Measurements from ENCODE around the gene SPNS2. TPM values are rescaled to one million over a fixed set of nuclear protein-coding genes. Genes with fewer than 3 reads are reported as not detected.

SPNS2 gene
- total RNA-seq, 1 donor from 2014 or later, result 67.0 TPM

DNA sequence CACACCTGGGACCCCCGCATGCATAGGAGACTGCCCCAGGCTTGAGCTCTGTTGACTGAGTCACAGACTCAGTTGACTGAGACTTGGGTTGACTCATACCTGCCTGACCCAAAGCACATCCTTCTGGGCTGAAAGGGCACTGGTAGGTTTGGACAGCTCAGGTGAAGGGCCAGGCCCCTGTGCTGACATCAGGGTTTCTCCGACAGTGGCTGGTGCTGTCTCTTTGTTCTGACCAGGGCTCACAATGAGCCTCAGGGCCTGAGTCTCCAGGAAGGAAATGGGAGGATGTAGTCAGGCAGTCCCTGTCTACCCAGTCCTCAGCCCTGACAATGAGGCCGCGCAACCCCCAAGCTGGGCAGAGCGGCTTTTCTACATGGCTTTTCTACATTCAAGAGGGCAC, 6.5 kb downstream of the SPNS2 start:
- TF ChIP-seq, protein P1, sequence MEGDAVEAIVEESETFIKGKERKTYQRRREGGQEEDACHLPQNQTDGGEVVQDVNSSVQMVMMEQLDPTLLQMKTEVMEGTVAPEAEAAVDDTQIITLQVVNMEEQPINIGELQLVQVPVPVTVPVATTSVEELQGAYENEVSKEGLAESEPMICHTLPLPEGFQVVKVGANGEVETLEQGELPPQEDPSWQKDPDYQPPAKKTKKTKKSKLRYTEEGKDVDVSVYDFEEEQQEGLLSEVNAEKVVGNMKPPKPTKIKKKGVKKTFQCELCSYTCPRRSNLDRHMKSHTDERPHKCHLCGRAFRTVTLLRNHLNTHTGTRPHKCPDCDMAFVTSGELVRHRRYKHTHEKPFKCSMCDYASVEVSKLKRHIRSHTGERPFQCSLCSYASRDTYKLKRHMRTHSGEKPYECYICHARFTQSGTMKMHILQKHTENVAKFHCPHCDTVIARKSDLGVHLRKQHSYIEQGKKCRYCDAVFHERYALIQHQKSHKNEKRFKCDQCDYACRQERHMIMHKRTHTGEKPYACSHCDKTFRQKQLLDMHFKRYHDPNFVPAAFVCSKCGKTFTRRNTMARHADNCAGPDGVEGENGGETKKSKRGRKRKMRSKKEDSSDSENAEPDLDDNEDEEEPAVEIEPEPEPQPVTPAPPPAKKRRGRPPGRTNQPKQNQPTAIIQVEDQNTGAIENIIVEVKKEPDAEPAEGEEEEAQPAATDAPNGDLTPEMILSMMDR (IDR thresholded peaks at IDR 0.05), result no peak
- DNase-seq (no peak), ATAC-seq (no peak)
- Histone ChIP-seq H3K4me3 (no peak overlapping the region), H3K4me1 (peaks cover 74% of the 10 kb centered on the region), H3K27ac (peak overlapping the region; percentile 58), H3K9me3 (no peaks in the 10 kb centered on the region), H3K27me3 (peaks cover 26% of the 10 kb centered on the region), H3K36me3 (no peaks in the 10 kb centered on the region)
- intact Hi-C loops (cut with DNase I), result no loop called here

DNA sequence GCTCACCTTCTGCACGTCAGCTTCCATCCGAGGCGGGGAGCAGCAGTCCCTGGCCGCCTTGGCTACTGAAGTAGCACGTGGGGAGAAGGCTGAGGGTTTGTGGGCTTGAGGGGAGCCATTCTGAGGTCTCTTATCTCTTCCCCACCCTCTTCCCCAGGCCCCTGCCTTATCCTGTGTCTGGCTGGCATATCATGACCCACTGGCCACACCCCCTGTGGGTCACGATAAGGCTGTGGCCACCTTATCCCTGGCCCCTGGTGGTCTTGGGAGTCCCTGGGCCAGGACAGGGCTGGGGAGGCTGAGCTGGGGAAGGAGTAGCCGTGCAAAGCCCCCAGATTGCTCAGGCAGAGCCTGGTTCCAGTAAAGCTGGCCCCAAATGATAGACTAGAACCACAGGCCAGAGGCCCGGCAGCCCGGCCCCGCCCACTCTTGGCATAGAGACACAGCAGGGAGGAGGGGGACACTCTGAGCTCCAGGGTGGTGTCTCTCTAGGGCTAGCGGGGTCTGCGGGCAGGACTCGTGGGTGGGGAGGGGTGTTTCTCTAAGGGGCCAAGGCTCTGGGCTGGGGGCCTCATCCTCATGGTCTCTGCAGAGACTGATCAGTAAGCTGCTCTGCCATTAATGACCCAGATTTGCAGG, 7.6 kb downstream of the SPNS2 start:
- DNase-seq (no peak), ATAC-seq (no peak)
- Histone ChIP-seq H3K4me3 (no peak overlapping the region), H3K27me3 (peaks cover 15% of the 10 kb centered on the region), H3K9me3 (no peaks in the 10 kb centered on the region), H3K36me3 (no peaks in the 10 kb centered on the region), H3K27ac (peak overlapping the region; percentile 58), H3K4me1 (peaks cover 82% of the 10 kb centered on the region)
- intact Hi-C loops (cut with DNase I), result no loop called here
- TF ChIP-seq, protein P1 (IDR thresholded peaks at IDR 0.05), result no peak

DNA sequence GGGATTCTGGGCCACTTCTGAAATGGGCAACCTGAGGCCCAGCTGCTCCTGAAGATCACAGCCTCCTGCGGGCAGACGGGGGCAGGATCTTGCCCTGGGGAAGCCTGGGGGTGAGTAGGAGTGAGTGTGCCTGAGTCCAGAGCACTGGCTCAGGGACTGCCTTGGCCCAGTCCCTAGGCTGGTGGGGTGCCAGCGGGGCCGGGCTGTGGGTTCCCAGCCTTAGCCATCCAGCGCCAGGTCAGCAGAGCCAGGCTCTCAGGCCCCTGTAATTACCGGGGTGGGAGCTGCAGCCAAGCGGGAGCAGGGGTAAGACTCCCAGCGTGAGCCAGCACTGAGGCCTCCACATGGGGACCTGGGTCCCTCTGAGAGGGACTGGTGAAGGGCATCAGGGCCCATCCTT, 8.2 kb downstream of the SPNS2 start:
- intact Hi-C loops (cut with DNase I), result no loop called here
- TF ChIP-seq, protein P1 (IDR thresholded peaks at IDR 0.05), result no peak
- ATAC-seq (no peak), DNase-seq (no peak)
- H3K27me3 ChIP-seq, result peaks cover 14% of the 10 kb centered on the region
- H3K9me3 ChIP-seq, result no peaks in the 10 kb centered on the region
- H3K4me1 ChIP-seq, result peaks cover 83% of the 10 kb centered on the region
- H3K27ac ChIP-seq, result no peak overlapping the region
- no peaks in the 10 kb centered on the region for H3K36me3 ChIP-seq
- H3K4me3 ChIP-seq, result no peak overlapping the region

DNA sequence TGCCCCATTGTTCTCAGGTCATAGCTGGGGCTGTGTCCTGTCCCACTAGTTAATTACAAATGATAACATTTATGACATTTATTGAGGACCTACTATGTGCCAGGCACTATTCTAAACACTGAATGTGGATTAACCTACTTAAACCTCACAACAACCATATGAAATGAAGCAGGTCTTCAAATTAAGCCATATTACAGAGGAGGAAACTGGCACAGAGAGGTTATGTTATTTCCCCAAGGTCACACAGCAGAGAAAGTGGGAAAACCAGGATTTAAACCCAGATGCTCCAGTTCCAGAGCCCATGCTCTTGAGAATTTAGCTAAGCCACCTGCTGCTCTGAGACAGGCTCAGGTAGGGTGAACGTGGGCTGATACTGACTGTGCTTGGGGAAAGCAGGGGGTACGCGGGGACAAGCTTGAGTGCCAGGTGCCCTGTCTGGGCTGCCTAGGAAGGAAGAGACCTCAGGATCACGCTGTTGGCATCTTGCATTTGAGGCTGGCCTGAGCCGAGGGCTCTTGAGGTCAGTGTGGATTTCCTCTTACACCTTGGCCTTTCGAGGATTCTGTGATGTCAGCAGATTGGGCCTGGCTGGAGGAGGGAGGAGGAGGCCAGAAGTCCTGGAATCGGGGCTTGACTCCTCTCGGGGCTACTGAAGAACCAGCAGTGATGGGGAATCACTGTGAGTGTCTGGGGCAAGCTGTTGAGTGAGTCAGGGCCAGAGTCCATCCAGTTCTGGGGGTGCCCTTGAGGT, 8.9 kb downstream of the SPNS2 start:
- peak; percentile 36 for ATAC-seq
- H3K4me1 ChIP-seq, result peaks cover 87% of the 10 kb centered on the region
- no peaks in the 10 kb centered on the region for H3K36me3 ChIP-seq
- H3K4me3 ChIP-seq, result no peak overlapping the region
- TF ChIP-seq, protein P1 (IDR thresholded peaks at IDR 0.05), result no peak
- no peaks in the 10 kb centered on the region for H3K9me3 ChIP-seq
- no peak for DNase-seq
- intact Hi-C loops (cut with DNase I), result no loop called here
- H3K27me3 ChIP-seq, result peaks cover 8% of the 10 kb centered on the region
- H3K27ac ChIP-seq, result no peak overlapping the region

DNA sequence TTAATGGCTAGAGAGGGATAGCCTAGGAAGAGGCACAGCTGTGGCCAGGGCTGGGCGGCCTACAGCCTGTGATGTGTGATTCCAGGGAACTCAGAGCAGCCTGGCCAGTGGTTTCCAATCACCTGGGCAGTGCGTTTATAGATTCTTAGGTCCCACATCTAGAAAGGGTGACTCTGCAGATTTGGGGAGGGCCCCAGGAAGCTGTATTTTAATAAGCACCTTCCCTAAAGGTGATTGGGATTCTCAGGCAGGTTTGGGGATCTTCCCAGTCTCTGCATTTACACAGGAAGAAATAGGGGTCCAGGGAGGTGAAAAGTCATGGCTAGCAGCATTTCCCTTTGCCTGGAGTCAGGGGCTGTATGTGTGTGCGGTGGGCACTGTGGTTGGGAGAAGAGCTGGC, 9.5 kb downstream of the SPNS2 start:
- ATAC-seq (no peak), DNase-seq (no peak)
- Histone ChIP-seq H3K4me3 (no peak overlapping the region), H3K27ac (peak overlapping the region; percentile 65), H3K36me3 (no peaks in the 10 kb centered on the region), H3K9me3 (no peaks in the 10 kb centered on the region), H3K4me1 (peaks cover 83% of the 10 kb centered on the region), H3K27me3 (peaks cover 1% of the 10 kb centered on the region)
- intact Hi-C loops (cut with DNase I), result no loop called here
- TF ChIP-seq, protein P1 (IDR thresholded peaks at IDR 0.05), result no peak
